Right ventricle myocardium inferior (tissue), 1 donor: ENCODE data around the gene CLDN1. TPM values are rescaled to one million over a fixed set of nuclear protein-coding genes. Genes with fewer than 3 reads are reported as not detected.

ENCODE experiments used
- ATAC-seq: fragments of 200-7000 bp; cut with Tn5 transposase; one replicate; pipeline ENCODE4 v1.9.1; 2020; ENCODE audit warnings: mild to moderate bottlenecking, moderate library complexity
- DNase-seq: peaks from one replicate; pipeline ENCODE4 v3.0.0; 2021; ENCODE audit errors: missing footprints
- intact Hi-C: fragments of 100-400 bp; cut with DNase I; formaldehyde crosslinking; loops from one replicate; pipeline ENCODE4 v1.11.0; 2022
- long read RNA-seq: library from polyadenylated mRNA; unstranded; transcript quantifications from one replicate; pipeline ENCODE4 v2.0.0, GENCODE V29; 2021
- total RNA-seq: library from RNA; stranded (reverse); fragmentation: NEBNext Ultra II Directional; extraction: Animal tissue kit (Norgen Biotek cat#: 25700); gene quantifications from one replicate; pipeline ENCODE4 v1.2.1, GENCODE V29; 2021
- donor health status: DM: no; HTN: yes; CAD: no; lungs with severe emphysema.

Gene CLDN1
- total RNA-seq: 0.46 TPM
- long read RNA-seq: 0 reads

GRCh38 chr3:190321789-190322603, at the start of gene CLDN1:
Gene CLDN1 (minus strand): TSS chr3:190322446. CDS start chr3:190322206, 240 bp downstream.
- DNase-seq (peak; percentile 87), ATAC-seq (peak; percentile 91)
- intact Hi-C loops: loop anchor here (5.0 kb wide), 2 partner anchors 90 to 360 kb away; no protein-coding TSS in a partner anchor

- intact Hi-C loops: no loop called here
- DNase-seq (no peak), ATAC-seq (no peak)
Measured at GRCh38 chr3:190371152-190371551, 48.9 kb upstream of the CLDN1 start.

- ATAC-seq: no peak
- intact Hi-C loops: no loop called here
- DNase-seq: no peak
Measured at GRCh38 chr3:190370369-190370768, 48.1 kb upstream of the CLDN1 start.

- ATAC-seq (no peak), DNase-seq (no peak)
- intact Hi-C loops: no loop called here
Measured at GRCh38 chr3:190369668-190370295, 47.5 kb upstream of the CLDN1 start.

GRCh38 chr3:190368881-190369280, 46.6 kb upstream of the CLDN1 start:
- no peak for DNase-seq
- intact Hi-C loops: no loop called here
- no peak for ATAC-seq

GRCh38 chr3:190366133-190366532, 43.9 kb upstream of the CLDN1 start:
- intact Hi-C loops: no loop called here
- ATAC-seq: no peak
- no peak for DNase-seq

- ATAC-seq: no peak
- intact Hi-C loops: no loop called here
- no peak for DNase-seq
Measured at GRCh38 chr3:190362258-190362657, 40.0 kb upstream of the CLDN1 start.

GRCh38 chr3:190361791-190362190, 39.5 kb upstream of the CLDN1 start:
- DNase-seq (no peak), ATAC-seq (no peak)
- intact Hi-C loops: no loop called here

- DNase-seq (no peak), ATAC-seq (no peak)
- intact Hi-C loops: no loop called here
Measured at GRCh38 chr3:190360228-190360627, 38.0 kb upstream of the CLDN1 start.

- no peak for ATAC-seq
- no peak for DNase-seq
- intact Hi-C loops: no loop called here
Measured at GRCh38 chr3:190359813-190360212, 37.6 kb upstream of the CLDN1 start.

- DNase-seq: no peak
- no peak for ATAC-seq
- intact Hi-C loops: no loop called here
Measured at GRCh38 chr3:190357468-190357867, 35.2 kb upstream of the CLDN1 start.

- DNase-seq (no peak), ATAC-seq (no peak)
- intact Hi-C loops: no loop called here
Measured at GRCh38 chr3:190356246-190356645, 34.0 kb upstream of the CLDN1 start.

GRCh38 chr3:190352861-190353457, 30.7 kb upstream of the CLDN1 start:
- ATAC-seq (no peak), DNase-seq (no peak)
- intact Hi-C loops: no loop called here

GRCh38 chr3:190346541-190346940, 24.3 kb upstream of the CLDN1 start:
- no peak for ATAC-seq
- intact Hi-C loops: no loop called here
- no peak for DNase-seq

GRCh38 chr3:190345878-190346277, 23.6 kb upstream of the CLDN1 start:
- intact Hi-C loops: no loop called here
- peak; percentile 30 for ATAC-seq
- DNase-seq: no peak

GRCh38 chr3:190345027-190345821, 23.0 kb upstream of the CLDN1 start:
- intact Hi-C loops: no loop called here
- ATAC-seq: peak; percentile 90
- DNase-seq: no peak

- DNase-seq (no peak), ATAC-seq (no peak)
- intact Hi-C loops: no loop called here
Measured at GRCh38 chr3:190340071-190340470, 17.8 kb upstream of the CLDN1 start.

GRCh38 chr3:190339130-190339529, 16.9 kb upstream of the CLDN1 start:
- no peak for DNase-seq
- ATAC-seq: no peak
- intact Hi-C loops: no loop called here

GRCh38 chr3:190338717-190339116, 16.5 kb upstream of the CLDN1 start:
- no peak for DNase-seq
- intact Hi-C loops: no loop called here
- peak; percentile 62 for ATAC-seq
